GM12864 (cell line): ENCODE data around the gene GNAQ.

Experiments used
- DNase-seq: peaks from one replicate; pipeline ENCODE4 v3.0.0-alpha.2; 2011; ENCODE audit warnings: low read depth
- H3K4me3 ChIP-seq: 2 replicates; pipeline ENCODE4 v1.5.1; 2011; ENCODE audit warnings: mild to moderate bottlenecking, low read depth, low read length, control low read depth
- TF ChIP-seq, protein P1 (sequence below): IDR thresholded peaks from 2 replicates; pipeline ENCODE4 v1.5.1; 2011; ENCODE audit warnings: low read depth, mild to moderate bottlenecking, moderate library complexity, low read length, control low read depth, inconsistent platforms; ENCODE audit errors: missing control alignments

Gene GNAQ

GRCh38 chr9:77985996-77986395, 45.6 kb downstream of the GNAQ start:
- DNase-seq: no peak
- TF ChIP-seq, protein P1, sequence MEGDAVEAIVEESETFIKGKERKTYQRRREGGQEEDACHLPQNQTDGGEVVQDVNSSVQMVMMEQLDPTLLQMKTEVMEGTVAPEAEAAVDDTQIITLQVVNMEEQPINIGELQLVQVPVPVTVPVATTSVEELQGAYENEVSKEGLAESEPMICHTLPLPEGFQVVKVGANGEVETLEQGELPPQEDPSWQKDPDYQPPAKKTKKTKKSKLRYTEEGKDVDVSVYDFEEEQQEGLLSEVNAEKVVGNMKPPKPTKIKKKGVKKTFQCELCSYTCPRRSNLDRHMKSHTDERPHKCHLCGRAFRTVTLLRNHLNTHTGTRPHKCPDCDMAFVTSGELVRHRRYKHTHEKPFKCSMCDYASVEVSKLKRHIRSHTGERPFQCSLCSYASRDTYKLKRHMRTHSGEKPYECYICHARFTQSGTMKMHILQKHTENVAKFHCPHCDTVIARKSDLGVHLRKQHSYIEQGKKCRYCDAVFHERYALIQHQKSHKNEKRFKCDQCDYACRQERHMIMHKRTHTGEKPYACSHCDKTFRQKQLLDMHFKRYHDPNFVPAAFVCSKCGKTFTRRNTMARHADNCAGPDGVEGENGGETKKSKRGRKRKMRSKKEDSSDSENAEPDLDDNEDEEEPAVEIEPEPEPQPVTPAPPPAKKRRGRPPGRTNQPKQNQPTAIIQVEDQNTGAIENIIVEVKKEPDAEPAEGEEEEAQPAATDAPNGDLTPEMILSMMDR: no peak

DNA sequence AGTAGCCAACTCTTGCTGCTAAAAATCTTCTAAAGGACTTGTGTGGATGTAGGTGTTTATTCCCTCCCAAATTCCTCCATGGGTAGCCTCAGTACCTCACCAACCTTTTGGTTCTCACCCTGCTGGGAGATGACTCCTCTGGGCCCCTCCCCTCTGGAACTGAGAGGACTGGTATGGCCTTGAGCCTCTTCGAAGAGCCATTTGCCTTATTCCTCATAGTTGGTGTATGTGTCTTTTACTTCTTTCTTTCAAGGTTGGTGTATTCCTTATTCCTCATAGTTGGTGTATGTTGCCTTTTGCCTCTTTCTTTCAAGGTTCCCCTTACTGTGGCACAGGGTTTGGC, 48.3 kb downstream of the GNAQ start:
- H3K4me3 ChIP-seq: no peak overlapping the region
- TF ChIP-seq, protein P1: no peak
- no peak for DNase-seq

More at GRCh38 chr9:77985996-77986395, 45.6 kb downstream of the GNAQ start:
- no peak overlapping the region for H3K4me3 ChIP-seq

- H3K4me3 ChIP-seq: no peak overlapping the region
- no peak for DNase-seq
- TF ChIP-seq, protein P1: no peak
Observed at GRCh38 chr9:77982581-77983319, 48.9 kb downstream of the GNAQ start.

DNA sequence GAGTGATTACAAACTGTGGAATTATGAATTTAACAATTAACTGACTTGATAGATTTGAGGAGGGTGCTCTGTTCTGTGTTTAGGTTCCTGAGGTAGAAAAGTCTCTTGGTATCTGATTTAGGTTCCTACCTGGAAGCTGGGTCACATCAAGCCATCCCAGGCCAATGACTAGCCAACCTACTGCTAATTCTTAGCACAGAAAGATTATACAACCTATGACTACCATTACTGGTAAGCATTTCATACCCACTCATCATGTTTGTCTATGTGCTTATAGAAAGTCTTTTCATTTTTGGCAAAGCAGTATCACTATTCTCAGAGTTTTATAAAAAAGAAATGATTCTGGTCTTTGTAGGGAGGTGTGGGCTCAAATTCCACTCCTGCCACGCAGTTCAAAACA, 49.7 kb downstream of the GNAQ start:
- TF ChIP-seq, protein P1: no peak
- H3K4me3 ChIP-seq: no peak overlapping the region
- DNase-seq: no peak

- TF ChIP-seq, protein P1: no peak
- DNase-seq: no peak
- H3K4me3 ChIP-seq: no peak overlapping the region
Observed at GRCh38 chr9:77981332-77981731, 50.3 kb downstream of the GNAQ start.

DNA sequence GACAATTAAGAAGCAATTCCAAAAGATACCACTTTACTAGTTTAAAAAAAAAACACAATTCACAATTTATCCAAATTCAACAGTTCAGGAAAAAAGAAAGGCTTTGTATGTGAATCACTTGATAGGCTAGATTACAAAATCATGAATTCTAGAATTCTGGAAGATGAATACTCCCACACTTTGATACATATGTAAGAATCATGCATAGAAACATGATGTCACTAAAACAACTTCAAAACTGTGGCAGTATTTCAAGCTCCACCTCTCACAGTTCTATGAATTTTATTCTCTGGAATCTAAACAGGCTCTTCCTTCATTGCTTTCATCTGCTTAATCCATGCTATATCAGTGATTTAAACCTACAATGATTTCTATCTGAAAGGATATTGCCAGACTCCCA, 51.0 kb downstream of the GNAQ start:
- H3K4me3 ChIP-seq: no peak overlapping the region
- no peak for DNase-seq
- TF ChIP-seq, protein P1: no peak
